BLaER1 (cell line): ENCODE results near the gene FKBP4.

Source experiments
- H3K27ac ChIP-seq: shearing (Covaris generic); formaldehyde crosslinking; 2 replicates; pipeline ENCODE4 v1.8.1; 2022
- H3K27me3 ChIP-seq: shearing (Covaris generic); formaldehyde crosslinking; 2 replicates; pipeline ENCODE4 v1.8.1; 2022
- H3K36me3 ChIP-seq: shearing (Covaris generic); formaldehyde crosslinking; 2 replicates; pipeline ENCODE4 v1.8.1; 2022
- H3K4me1 ChIP-seq: shearing (Covaris generic); formaldehyde crosslinking; 2 replicates; pipeline ENCODE4 v1.8.1; 2022
- H3K4me2 ChIP-seq: shearing (Covaris generic); formaldehyde crosslinking; 2 replicates; pipeline ENCODE4 v1.8.1; 2022
- H3K4me3 ChIP-seq: shearing (Covaris generic); formaldehyde crosslinking; 2 replicates; pipeline ENCODE4 v1.8.1; 2022
- H3K9ac ChIP-seq: shearing (Covaris generic); formaldehyde crosslinking; 2 replicates; pipeline ENCODE4 v1.8.1; 2022
- H3K9me3 ChIP-seq: shearing (Covaris generic); formaldehyde crosslinking; 2 replicates; pipeline ENCODE4 v1.8.1; 2022
- H4K20me1 ChIP-seq: shearing (Covaris generic); formaldehyde crosslinking; 2 replicates; pipeline ENCODE4 v1.8.1; 2022
- Cebpa-rat ChIP-seq: shearing (Covaris generic); IDR thresholded peaks from 2 replicates; pipeline ENCODE4 v1.8.1; 2022

The FKBP4 gene

GRCh38 chr12:2795291-2796186, 769 bp downstream of the FKBP4 start:
- H3K4me1 ChIP-seq: peaks cover 29% of the 10 kb centered on the region
- no peak for TF ChIP-seq Cebpa-rat
- H3K4me3 ChIP-seq: peak overlapping the region; percentile 87
- H3K27me3 ChIP-seq: peaks cover 24% of the 10 kb centered on the region
- peak overlapping the region; percentile 98 for H3K4me2 ChIP-seq
- peak overlapping the region; percentile 83 for H3K27ac ChIP-seq
- peak overlapping the region; percentile 85 for H3K9ac ChIP-seq
- H3K9me3 ChIP-seq: no peaks in the 10 kb centered on the region
- H3K36me3 ChIP-seq: peaks cover 38% of the 10 kb centered on the region
- peaks cover 49% of the 10 kb centered on the region for H4K20me1 ChIP-seq

DNA sequence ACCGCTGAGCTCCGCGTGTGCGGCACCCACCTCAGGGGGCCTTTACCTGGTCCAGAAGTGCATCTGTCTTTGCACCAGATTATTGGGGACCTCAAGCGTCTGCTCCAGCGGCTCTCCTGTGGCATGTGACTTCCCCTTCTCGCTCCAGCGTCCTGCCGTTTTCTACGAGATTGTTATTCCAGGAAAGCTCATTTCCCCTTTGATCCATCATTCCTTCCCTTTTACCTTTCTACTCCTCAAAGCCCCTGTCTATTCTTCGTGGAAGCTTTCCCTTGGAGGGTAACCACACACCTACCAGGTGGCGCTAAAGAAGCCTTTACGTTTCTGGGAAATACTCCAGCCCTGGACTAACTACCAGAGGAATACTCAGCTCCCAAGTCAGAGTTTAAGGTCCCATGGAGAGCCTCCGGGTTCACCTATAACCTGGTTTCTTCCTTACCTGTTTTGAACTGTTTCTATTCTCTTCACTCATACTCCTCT, 1.5 kb downstream of the FKBP4 start:
- peak overlapping the region; percentile 85 for H3K9ac ChIP-seq
- H3K27me3 ChIP-seq: peaks cover 24% of the 10 kb centered on the region
- H3K4me1 ChIP-seq: peaks cover 29% of the 10 kb centered on the region
- H3K4me3 ChIP-seq: peak overlapping the region; percentile 87
- H3K4me2 ChIP-seq: peak overlapping the region; percentile 98
- peaks cover 56% of the 10 kb centered on the region for H4K20me1 ChIP-seq
- peak overlapping the region; percentile 83 for H3K27ac ChIP-seq
- H3K9me3 ChIP-seq: no peaks in the 10 kb centered on the region
- TF ChIP-seq Cebpa-rat: no peak
- peaks cover 45% of the 10 kb centered on the region for H3K36me3 ChIP-seq

DNA sequence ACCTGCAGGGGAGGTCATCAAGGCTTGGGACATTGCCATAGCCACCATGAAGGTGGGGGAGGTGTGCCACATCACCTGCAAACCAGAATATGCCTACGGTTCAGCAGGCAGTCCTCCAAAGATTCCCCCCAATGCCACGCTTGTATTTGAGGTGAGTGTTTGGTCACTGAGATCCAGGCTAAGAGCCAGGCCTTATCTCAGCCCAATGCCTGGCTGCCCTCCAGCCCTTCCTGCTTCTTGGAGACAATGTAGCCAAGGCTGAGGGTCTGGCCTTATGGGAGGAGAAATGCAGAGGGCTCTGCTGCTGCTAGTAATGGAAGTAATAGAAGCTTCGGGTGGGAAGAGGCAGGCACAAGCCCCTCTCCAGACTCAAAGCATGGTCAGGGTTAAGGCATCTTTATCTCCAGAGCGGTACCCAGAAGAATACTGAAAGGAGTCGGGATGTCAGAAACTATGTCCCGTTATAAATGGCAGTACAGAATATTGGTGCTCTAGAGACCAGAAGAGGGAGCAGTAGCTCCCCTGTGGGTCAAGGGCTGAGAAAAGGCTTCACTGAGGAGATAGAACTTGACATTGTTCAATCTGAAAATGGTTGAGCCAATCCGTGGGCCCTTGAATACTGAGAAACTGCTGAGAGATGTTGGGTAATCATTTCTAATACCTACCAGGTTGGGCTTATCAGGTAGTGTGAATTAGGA, 3.1 kb downstream of the FKBP4 start:
- no peaks in the 10 kb centered on the region for H3K9me3 ChIP-seq
- peaks cover 24% of the 10 kb centered on the region for H3K4me1 ChIP-seq
- TF ChIP-seq Cebpa-rat: no peak
- H3K27me3 ChIP-seq: peaks cover 23% of the 10 kb centered on the region
- H3K9ac ChIP-seq: no peak overlapping the region
- H3K4me2 ChIP-seq: no peak overlapping the region
- H3K27ac ChIP-seq: no peak overlapping the region
- no peak overlapping the region for H3K4me3 ChIP-seq
- H4K20me1 ChIP-seq: peaks cover 67% of the 10 kb centered on the region
- peaks cover 62% of the 10 kb centered on the region for H3K36me3 ChIP-seq

DNA sequence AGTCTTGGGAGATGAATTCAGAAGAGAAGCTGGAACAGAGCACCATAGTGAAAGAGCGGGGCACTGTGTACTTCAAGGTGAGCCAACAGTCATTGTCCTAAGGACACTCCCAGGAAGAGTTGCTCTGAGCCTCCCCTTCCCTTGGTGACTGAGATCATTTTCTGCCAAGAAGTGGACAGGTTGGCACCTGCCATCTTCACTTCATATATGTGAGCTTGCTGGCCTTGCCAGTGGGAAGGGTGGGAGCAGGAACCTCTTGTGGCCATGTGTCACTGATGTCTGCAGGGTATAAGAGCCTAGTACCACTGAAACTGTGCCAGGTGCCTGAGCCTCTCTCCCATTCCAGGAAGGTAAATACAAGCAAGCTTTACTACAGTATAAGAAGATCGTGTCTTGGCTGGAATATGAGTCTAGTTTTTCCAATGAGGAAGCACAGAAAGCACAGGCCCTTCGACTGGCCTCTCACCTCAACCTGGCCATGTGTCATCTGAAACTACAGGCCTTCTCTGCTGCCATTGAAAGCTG, 5.3 kb downstream of the FKBP4 start:
- Histone ChIP-seq H3K9ac (no peak overlapping the region), H3K27ac (no peak overlapping the region), H3K4me3 (no peak overlapping the region), H3K9me3 (no peaks in the 10 kb centered on the region), H4K20me1 (peaks cover 82% of the 10 kb centered on the region), H3K4me2 (no peak overlapping the region), H3K27me3 (peaks cover under 1% of the 10 kb centered on the region; the same call in 1 of the 2 replicates), H3K36me3 (peaks cover 84% of the 10 kb centered on the region), H3K4me1 (peaks cover 31% of the 10 kb centered on the region)
- no peak for TF ChIP-seq Cebpa-rat

DNA sequence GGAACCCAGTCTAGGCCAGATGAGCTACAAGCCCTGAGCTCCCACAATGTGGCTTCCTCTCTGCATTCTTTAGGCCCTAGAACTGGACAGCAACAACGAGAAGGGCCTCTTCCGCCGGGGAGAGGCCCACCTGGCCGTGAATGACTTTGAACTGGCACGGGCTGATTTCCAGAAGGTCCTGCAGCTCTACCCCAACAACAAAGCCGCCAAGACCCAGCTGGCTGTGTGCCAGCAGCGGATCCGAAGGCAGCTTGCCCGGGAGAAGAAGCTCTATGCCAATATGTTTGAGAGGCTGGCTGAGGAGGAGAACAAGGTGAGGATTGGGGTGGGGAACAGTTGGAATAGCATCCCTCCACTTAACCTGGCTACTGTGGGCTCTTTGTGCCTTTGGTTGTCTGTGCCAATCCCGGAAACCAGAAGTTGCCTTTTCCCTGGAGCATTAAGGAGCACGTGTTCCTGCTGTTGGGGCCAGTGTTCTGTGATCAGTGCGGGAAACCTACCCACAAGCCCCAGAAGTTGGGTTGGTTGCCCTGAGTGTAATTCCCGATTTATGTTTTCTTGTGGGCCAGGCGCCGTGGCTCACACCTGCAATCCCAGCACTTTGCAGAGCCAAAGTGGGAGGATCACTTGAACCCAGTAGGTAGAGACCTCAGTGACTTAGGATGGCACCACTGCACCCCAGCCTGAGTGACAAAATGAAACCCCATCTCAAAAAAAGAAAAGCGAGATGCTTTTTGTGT, 6.4 kb downstream of the FKBP4 start:
- peaks cover 94% of the 10 kb centered on the region for H3K36me3 ChIP-seq
- no peak overlapping the region for H3K27ac ChIP-seq
- H3K4me3 ChIP-seq: no peak overlapping the region
- H3K4me2 ChIP-seq: no peak overlapping the region
- no peak overlapping the region for H3K9ac ChIP-seq
- H3K9me3 ChIP-seq: no peaks in the 10 kb centered on the region
- peaks cover 28% of the 10 kb centered on the region for H3K4me1 ChIP-seq
- H4K20me1 ChIP-seq: peaks cover 76% of the 10 kb centered on the region
- TF ChIP-seq Cebpa-rat: no peak
- H3K27me3 ChIP-seq: no peaks in the 10 kb centered on the region

GRCh38 chr12:2803635-2804392, 9.0 kb downstream of the FKBP4 start:
- Histone ChIP-seq H3K27ac (no peak overlapping the region), H3K27me3 (no peaks in the 10 kb centered on the region), H3K4me3 (no peak overlapping the region), H3K4me2 (peak overlapping the region; percentile 25), H3K4me1 (peaks cover 18% of the 10 kb centered on the region), H3K9ac (no peak overlapping the region), H4K20me1 (peaks cover 50% of the 10 kb centered on the region), H3K36me3 (peaks cover 79% of the 10 kb centered on the region), H3K9me3 (no peaks in the 10 kb centered on the region)
- TF ChIP-seq Cebpa-rat: no peak

GRCh38 chr12:2804393-2805142, 9.8 kb downstream of the FKBP4 start:
- H3K27me3 ChIP-seq: no peaks in the 10 kb centered on the region
- H4K20me1 ChIP-seq: peaks cover 42% of the 10 kb centered on the region
- H3K9me3 ChIP-seq: no peaks in the 10 kb centered on the region
- H3K27ac ChIP-seq: no peak overlapping the region
- peaks cover 71% of the 10 kb centered on the region for H3K36me3 ChIP-seq
- H3K4me3 ChIP-seq: no peak overlapping the region
- no peak overlapping the region for H3K9ac ChIP-seq
- peaks cover 18% of the 10 kb centered on the region for H3K4me1 ChIP-seq
- no peak for TF ChIP-seq Cebpa-rat
- H3K4me2 ChIP-seq: peak overlapping the region; percentile 25; the same call in 1 of the 2 replicates

DNA sequence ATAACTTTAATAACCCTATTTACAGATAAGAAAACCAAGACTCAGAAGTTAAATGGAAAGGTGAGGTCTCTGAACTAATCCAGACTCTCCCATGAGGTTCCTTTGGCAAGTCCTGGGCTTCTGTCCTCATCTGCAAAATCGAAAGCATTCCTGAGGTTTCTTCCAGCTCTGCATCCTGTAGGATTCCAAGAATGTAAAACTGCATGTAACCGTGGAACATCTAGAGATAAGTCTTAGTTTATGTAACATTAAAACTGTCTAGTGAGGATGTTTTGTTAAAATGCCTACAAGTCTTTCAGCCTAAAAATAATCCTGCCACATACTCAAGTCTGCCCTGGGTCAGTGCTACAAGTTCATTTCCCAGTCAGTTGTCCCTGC, 10.4 kb downstream of the FKBP4 start:
- Histone ChIP-seq H4K20me1 (peaks cover 37% of the 10 kb centered on the region), H3K4me3 (no peak overlapping the region), H3K27ac (no peak overlapping the region)

More for the DNA sequence above, 10.4 kb downstream of the FKBP4 start:
- peaks cover 18% of the 10 kb centered on the region for H3K4me1 ChIP-seq
- H3K4me2 ChIP-seq: no peak overlapping the region
- TF ChIP-seq Cebpa-rat: no peak
- H3K9ac ChIP-seq: no peak overlapping the region
- no peaks in the 10 kb centered on the region for H3K9me3 ChIP-seq
- no peaks in the 10 kb centered on the region for H3K27me3 ChIP-seq
- peaks cover 65% of the 10 kb centered on the region for H3K36me3 ChIP-seq
